Fibroblast of the aortic adventitia (primary cell): ENCODE results near the gene UGGT2. TPM values are rescaled to one million over a fixed set of nuclear protein-coding genes. Genes with fewer than 3 reads are reported as not detected.

Experiments used
- DNase-seq: peaks from one replicate; pipeline ENCODE4 v3.0.0-alpha.2; 2010; ENCODE audit warnings: low read depth
- H3K4me3 ChIP-seq: 2 replicates; pipeline ENCODE4 v1.5.1; 2011; ENCODE audit warnings: low read depth, mild to moderate bottlenecking, control low read depth, low read length, moderate library complexity
- CTCF ChIP-seq: IDR thresholded peaks from 2 replicates; pipeline ENCODE4 v1.5.1; 2011; ENCODE audit warnings: mild to moderate bottlenecking, low read length, control low read depth, inconsistent platforms; ENCODE audit not compliant: insufficient read depth
- total RNA-seq: library from RNA; depleted of rRNA; stranded (reverse); fragments of >200 nt; gene quantifications from 2 replicates; pipeline ENCODE4 v1.2.3, GENCODE V29; 2012; ENCODE audit warnings: low replicate concordance

UGGT2 gene
- total RNA-seq, 1 donor, result 67.3 TPM

DNA sequence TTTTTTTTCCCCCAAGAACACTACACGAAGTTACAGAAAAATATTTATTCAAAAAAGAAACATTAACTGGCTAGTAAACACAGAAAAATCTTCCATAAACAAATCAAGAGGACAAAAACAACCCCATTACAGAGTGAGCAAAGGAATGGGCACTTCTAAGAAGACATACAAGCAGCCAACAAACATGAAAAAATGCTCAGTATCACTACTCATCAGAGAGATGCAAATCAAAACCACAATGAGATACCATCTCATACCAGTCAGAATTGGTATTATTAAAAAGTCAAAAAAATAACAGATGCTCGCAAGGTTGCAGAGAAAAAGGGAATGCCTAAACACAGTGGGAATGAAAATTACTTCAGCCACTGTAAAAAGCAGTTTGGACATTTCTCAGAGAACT is 131.7 kb downstream of the UGGT2 start:
- DNase-seq, result no peak
- TF ChIP-seq CTCF, result no peak
- H3K4me3 ChIP-seq, result no peak overlapping the region

DNA sequence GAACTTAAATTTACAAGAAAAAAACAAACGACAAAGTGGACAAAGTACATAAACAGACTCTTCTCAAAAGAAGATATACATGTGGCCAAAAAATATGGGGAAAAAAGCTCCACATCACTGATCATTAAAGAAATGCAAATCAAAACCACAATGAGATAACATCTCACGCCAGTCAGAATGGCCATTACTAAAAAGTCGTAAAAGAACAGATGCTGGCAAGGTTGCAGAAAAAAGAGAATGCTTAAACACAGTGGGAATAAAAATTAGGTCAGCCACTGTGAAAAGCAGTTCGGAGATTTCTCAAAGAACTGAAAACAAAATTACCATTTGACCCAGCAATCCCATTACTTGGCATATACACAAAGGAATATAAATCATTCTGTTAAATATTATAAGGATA is 132.7 kb downstream of the UGGT2 start:
- DNase-seq, result no peak
- H3K4me3 ChIP-seq, result no peak overlapping the region
- no peak for TF ChIP-seq CTCF

DNA sequence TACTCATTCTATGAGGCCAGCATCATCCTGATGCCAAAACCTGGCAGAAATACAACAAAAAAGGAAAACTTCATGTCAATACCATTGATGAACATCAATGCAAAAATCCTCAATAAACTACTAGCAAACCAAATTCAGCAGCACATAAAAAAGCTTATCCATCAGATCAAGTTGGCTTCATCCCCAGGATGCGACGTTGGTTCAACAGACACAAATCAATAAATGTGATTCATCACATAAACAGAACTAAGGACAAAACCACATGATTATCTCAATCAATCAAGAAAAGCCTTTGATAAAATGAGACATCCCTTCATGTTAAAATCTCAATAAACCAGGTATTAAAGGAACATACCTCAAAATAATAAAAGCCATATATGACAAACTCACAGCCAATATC is 134.3 kb downstream of the UGGT2 start:
- DNase-seq, result no peak
- H3K4me3 ChIP-seq, result no peak overlapping the region
- no peak for TF ChIP-seq CTCF

DNA sequence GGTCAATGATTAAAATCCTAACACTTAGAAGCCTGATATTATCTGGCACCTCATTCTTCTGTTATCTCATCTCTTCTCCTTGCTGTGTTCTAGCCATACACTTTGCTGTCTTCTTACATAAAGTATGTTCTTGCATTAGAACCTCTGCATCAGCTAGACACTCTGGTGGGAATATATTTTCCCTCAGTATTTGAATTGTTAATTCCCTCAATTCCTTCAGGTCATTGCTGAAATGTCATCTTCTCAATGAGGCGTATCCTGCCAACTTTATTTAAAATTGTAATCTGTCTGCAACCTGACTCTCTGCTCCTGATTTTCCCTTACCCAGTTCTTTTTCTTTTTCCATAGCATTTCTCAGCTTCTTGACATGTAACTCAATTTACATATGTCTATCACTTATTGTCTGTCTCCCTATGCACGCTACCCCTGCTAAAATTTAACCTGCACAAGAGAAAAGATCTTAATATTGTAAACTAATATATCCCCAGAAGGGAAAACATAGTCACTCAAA is 138.2 kb downstream of the UGGT2 start:
- DNase-seq, result no peak
- TF ChIP-seq CTCF, result no peak
- no peak overlapping the region for H3K4me3 ChIP-seq

GRCh38 chr13:95906999-95907398 is 146.2 kb downstream of the UGGT2 start:
- TF ChIP-seq CTCF, result no peak
- no peak overlapping the region for H3K4me3 ChIP-seq
- DNase-seq, result no peak

DNA sequence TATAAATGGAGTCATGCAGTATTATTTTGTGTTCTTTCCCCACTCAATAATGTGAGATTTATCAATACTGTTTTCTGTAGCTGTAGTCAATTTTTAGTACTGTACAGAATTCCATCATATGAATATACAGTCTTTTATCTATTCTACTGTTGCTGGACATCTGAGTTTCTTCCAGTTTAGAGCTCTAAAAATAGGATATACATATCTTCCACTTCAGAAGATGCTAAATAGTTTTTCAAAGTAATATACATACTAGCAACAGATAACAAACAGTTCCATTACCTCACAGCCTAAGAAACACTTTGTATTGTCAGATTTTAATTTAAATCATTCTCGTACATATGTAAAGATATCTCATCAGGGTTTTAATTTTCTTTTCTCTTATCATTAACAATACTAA is 149.6 kb downstream of the UGGT2 start:
- no peak overlapping the region for H3K4me3 ChIP-seq
- no peak for TF ChIP-seq CTCF
- DNase-seq, result no peak

DNA sequence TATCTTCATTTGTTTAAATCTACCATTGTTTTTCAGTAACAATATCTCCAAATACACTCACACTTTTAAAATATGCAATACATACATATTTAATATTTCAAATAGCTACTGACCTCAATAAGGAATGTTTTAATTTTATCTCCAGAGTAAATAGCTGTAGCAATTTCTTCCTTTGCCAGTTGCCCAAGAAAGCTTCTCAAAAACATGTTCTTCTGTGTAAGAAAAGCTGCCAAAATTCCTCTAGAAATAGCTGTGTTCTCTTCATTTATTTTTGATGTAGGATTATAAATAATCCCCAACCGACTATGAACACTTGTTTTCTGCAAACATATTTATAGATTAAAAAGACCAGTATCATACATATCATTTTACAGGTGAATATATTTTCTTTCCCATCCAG is 150.5 kb downstream of the UGGT2 start:
- no peak overlapping the region for H3K4me3 ChIP-seq
- no peak for TF ChIP-seq CTCF
- DNase-seq, result peak; percentile 52
